ENCODE data around the gene ZG16B. TPM values are rescaled to one million over a fixed set of nuclear protein-coding genes. Genes with fewer than 3 reads are reported as not detected.

The ZG16B gene
- total RNA-seq, 4 donors from 2014 or later, result 1.3 to 15.9 TPM; not detected in 2

DNA sequence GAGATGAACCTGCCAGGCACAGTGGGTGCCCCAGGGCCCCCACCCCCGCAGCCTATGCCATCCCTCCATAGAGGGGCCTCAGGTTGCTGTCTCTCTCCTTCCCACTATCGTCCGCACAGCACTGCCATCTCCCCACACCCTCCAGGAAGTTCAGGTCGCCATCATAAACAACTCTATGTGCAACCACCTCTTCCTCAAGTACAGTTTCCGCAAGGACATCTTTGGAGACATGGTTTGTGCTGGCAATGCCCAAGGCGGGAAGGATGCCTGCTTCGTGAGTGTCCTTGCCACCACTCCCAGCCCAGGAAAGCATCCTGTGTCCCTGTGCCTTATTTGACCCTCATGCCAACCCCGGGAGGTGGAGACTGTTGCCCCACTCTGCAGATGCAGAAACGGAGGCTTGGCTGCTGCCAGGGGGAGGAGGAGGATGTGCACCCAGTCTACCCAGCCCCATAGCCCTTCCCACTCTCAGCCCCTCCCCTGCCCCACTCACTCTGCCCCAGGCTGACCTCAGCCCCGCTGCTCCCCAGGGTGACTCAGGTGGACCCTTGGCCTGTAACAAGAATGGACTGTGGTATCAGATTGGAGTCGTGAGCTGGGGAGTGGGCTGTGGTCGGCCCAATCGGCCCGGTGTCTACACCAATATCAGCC, 9.1 kb upstream of the ZG16B start:
- H3K4me1 ChIP-seq, result no peaks in the 10 kb centered on the region
- no peaks in the 10 kb centered on the region for H3K36me3 ChIP-seq
- no peak overlapping the region for H3K4me3 ChIP-seq
- TF ChIP-seq CTCF (IDR thresholded peaks at IDR 0.05), result no peak
- no peak for TF ChIP-seq POLR2A (IDR thresholded peaks at IDR 0.05)
- no peaks in the 10 kb centered on the region for H3K27me3 ChIP-seq
- no peak for DNase-seq
- no peaks in the 10 kb centered on the region for H3K9me3 ChIP-seq
- intact Hi-C loops (cut with DNase I; ENCODE audit: low total_unique reads), result no loop called here
- H3K27ac ChIP-seq, result no peak overlapping the region

GRCh38 chr16:2821487-2822157, 8.5 kb upstream of the ZG16B start:
- DNase-seq, result peak in 1 of 2 donors; percentile 1
- no peaks in the 10 kb centered on the region for H3K36me3 ChIP-seq
- intact Hi-C loops (cut with DNase I; ENCODE audit: low total_unique reads), result no loop called here
- H3K4me3 ChIP-seq, result no peak overlapping the region
- no peaks in the 10 kb centered on the region for H3K27me3 ChIP-seq
- TF ChIP-seq POLR2A (IDR thresholded peaks at IDR 0.05), result no peak
- TF ChIP-seq CTCF (IDR thresholded peaks at IDR 0.05), result no peak
- H3K27ac ChIP-seq, result no peak overlapping the region
- H3K9me3 ChIP-seq, result no peaks in the 10 kb centered on the region
- H3K4me1 ChIP-seq, result no peaks in the 10 kb centered on the region

- DNase-seq, result peak in 1 of 2 donors; percentile 4
- H3K9me3 ChIP-seq, result no peaks in the 10 kb centered on the region
- H3K36me3 ChIP-seq, result no peaks in the 10 kb centered on the region
- no peaks in the 10 kb centered on the region for H3K4me1 ChIP-seq
- no peak for TF ChIP-seq POLR2A (IDR thresholded peaks at IDR 0.05)
- no peak for TF ChIP-seq CTCF (IDR thresholded peaks at IDR 0.05)
- intact Hi-C loops (cut with DNase I; ENCODE audit: low total_unique reads), result no loop called here
- no peaks in the 10 kb centered on the region for H3K27me3 ChIP-seq
- H3K4me3 ChIP-seq, result no peak overlapping the region
- H3K27ac ChIP-seq, result no peak overlapping the region
Measured at GRCh38 chr16:2822158-2822495, 8.0 kb upstream of the ZG16B start.

- Histone ChIP-seq H3K36me3 (no peaks in the 10 kb centered on the region), H3K27ac (no peak overlapping the region), H3K9me3 (no peaks in the 10 kb centered on the region), H3K4me3 (no peak overlapping the region), H3K4me1 (no peaks in the 10 kb centered on the region), H3K27me3 (no peaks in the 10 kb centered on the region)
- no peak for DNase-seq
- intact Hi-C loops (cut with DNase I; ENCODE audit: low total_unique reads), result no loop called here
- TF ChIP-seq POLR2A (IDR thresholded peaks at IDR 0.05) (no peak), CTCF (IDR thresholded peaks at IDR 0.05) (no peak)
Measured at GRCh38 chr16:2822496-2822895, 7.6 kb upstream of the ZG16B start.

- H3K36me3 ChIP-seq, result no peaks in the 10 kb centered on the region
- H3K4me3 ChIP-seq, result no peak overlapping the region
- TF ChIP-seq CTCF (IDR thresholded peaks at IDR 0.05) (no peak), POLR2A (IDR thresholded peaks at IDR 0.05) (no peak)
- intact Hi-C loops (cut with DNase I; ENCODE audit: low total_unique reads), result no loop called here
- no peaks in the 10 kb centered on the region for H3K4me1 ChIP-seq
- H3K9me3 ChIP-seq, result no peaks in the 10 kb centered on the region
- H3K27ac ChIP-seq, result no peak overlapping the region
- DNase-seq, result peak in 1 of 2 donors; percentile 4
- no peaks in the 10 kb centered on the region for H3K27me3 ChIP-seq
Measured at GRCh38 chr16:2824626-2825025, 5.5 kb upstream of the ZG16B start.
